Muscle of leg (tissue), 11 donors: ENCODE results near the gene DIP2C. TPM values are rescaled to one million over a fixed set of nuclear protein-coding genes. Genes with fewer than 3 reads are reported as not detected.
"Not testable (repeated sequence)": the region's sequence is repeated elsewhere in the genome, so short reads cannot be mapped to it uniquely, and the experiment has no call there.

ENCODE experiments used
- DNase-seq: peaks from one replicate; pipeline ENCODE4 v3.0.0; 2013
- H3K27ac ChIP-seq: one replicate; pipeline ENCODE4 v1.5.1; 2013; ENCODE audit warnings: mild to moderate bottlenecking, low read length, control low read depth
- H3K27me3 ChIP-seq: one replicate; pipeline ENCODE4 v1.6.1; 2013; ENCODE audit warnings: low read length; ENCODE audit not compliant: control insufficient read depth, insufficient read depth
- H3K36me3 ChIP-seq: one replicate; pipeline ENCODE4 v1.6.1; 2013; ENCODE audit warnings: low read length; ENCODE audit not compliant: control insufficient read depth, insufficient read depth
- H3K4me1 ChIP-seq: one replicate; pipeline ENCODE4 v1.6.1; 2013; ENCODE audit warnings: low read length; ENCODE audit not compliant: control insufficient read depth, insufficient read depth
- H3K4me3 ChIP-seq: one replicate; pipeline ENCODE4 v1.5.1; 2013; ENCODE audit warnings: low read length, control low read depth
- H3K9me3 ChIP-seq: replicated peaks from 2 replicates; pipeline ENCODE4 v1.6.1; 2013; ENCODE audit warnings: low read depth, low read length; ENCODE audit not compliant: control insufficient read depth
- WGBS: methylation state at CpG from one replicate; pipeline ENCODE4 v1.1.5; 2013; ENCODE audit warnings: missing lambda C conversion rate; ENCODE audit not compliant: insufficient coverage; 5-methylcytosine and 5-hydroxymethylcytosine counted together
- polyA plus RNA-seq, 8 donors: library from polyadenylated mRNA; unstranded; fragments of 120-200 nt; gene quantifications; one replicate each; pipeline versions ENCODE4 v1.2.1 to v1.2.3, GENCODE V29; 2013; ENCODE audit warnings: inconsistent platforms in 1 of 8, low replicate concordance in 1 of 8; ENCODE audit not compliant: insufficient read length in 8 of 8, insufficient read depth in 1 of 8
- total RNA-seq: library from RNA; stranded (reverse); fragments of 120-200 nt; gene quantifications from one replicate; pipeline ENCODE4 v1.2.4, GENCODE V29; 2013

The DIP2C gene
- total and polyA plus RNA-seq, 9 donors = 15.1 to 30.8 (median 24.8) TPM

DNA sequence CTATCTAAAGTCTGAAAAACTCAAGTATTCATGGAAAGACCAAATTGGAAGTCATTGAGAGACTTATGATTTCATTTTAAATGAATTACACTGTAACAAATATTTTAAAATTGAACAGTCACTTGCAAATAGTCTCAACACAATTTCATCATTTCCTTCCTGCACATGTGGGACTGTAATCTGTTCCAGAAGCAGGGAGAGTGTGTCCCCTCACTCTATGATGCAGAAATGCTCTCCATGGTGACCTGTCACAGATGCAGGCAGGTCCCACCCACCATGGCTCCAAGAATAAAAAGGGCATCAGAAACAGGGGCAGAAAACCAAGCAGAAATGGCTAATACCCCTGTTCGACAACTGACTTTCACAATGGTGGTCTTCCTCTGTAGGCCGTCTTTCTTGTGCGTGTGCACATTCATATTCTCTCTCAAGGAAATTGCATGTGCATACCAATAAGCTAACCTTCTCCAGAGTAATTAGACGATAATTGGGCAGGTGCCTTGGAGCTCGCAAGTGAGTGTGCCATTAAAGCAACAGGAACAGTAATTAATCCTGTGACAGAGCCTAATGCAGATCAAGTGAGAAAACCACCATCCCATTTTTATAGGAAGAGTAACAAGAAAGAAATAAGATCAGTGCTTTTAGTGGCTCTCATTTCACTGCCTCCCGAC lies 383.3 kb downstream of the DIP2C start:
- no peaks in the 10 kb centered on the region for H3K9me3 ChIP-seq
- no peaks in the 10 kb centered on the region for H3K27me3 ChIP-seq
- 78% methylated on average over 4 of the region's 6 CpGs for WGBS
- peaks cover 55% of the 10 kb centered on the region for H3K36me3 ChIP-seq
- H3K27ac ChIP-seq = peak overlapping the region; percentile 31
- DNase-seq = peak; percentile 52
- no peak overlapping the region for H3K4me3 ChIP-seq
- H3K4me1 ChIP-seq = peaks cover 35% of the 10 kb centered on the region

DNA sequence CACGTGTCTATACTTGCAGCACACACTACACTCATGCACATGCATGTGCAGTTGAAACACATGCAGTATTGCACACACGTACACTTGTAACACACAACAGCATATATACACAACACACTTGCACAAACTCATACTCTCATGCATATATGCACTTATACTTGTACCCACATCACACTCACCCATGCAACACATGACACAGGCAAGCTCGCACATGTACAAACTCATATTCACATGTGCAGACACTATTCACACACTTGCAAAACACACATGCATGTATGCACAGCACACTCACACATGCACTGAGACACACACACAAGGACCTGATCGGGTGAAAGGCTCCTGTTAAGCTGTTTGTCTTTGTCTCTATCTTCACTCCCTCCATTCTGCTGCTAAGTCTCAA lies 384.4 kb downstream of the DIP2C start:
- peaks cover 51% of the 10 kb centered on the region for H3K36me3 ChIP-seq
- H3K4me3 ChIP-seq = no peak overlapping the region
- WGBS = 96% methylated on average over 3 of the region's 4 CpGs
- H3K4me1 ChIP-seq = peaks cover 35% of the 10 kb centered on the region
- no peak for DNase-seq
- no peaks in the 10 kb centered on the region for H3K27me3 ChIP-seq
- no peaks in the 10 kb centered on the region for H3K9me3 ChIP-seq
- H3K27ac ChIP-seq = no peak overlapping the region

DNA sequence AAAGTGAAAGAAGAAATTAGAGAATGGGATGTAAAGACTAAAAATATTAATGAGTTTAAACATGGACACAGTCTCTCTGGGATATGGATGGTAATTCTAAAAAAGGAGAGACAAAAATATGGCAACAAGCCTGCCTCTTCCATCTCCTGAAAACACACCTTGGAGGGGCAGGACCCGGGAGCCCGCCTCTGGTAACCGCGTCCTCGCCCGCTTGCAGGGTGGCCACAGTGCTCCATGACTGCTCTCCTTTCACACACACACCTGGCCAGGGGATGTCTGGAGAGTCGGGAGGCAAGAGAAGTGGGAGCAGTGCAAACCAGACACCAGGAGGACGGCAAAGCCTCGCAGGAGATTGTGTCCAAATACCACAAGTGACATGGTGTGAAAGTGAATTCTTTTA lies 387.9 kb downstream of the DIP2C start:
- no peak overlapping the region for H3K4me3 ChIP-seq
- H3K9me3 ChIP-seq = no peaks in the 10 kb centered on the region
- WGBS = no CpG with 5 or more reads among the region's 9 CpGs
- DNase-seq = no peak
- peaks cover 30% of the 10 kb centered on the region for H3K36me3 ChIP-seq
- no peak overlapping the region for H3K27ac ChIP-seq
- peaks cover 13% of the 10 kb centered on the region for H3K4me1 ChIP-seq
- no peaks in the 10 kb centered on the region for H3K27me3 ChIP-seq

DNA sequence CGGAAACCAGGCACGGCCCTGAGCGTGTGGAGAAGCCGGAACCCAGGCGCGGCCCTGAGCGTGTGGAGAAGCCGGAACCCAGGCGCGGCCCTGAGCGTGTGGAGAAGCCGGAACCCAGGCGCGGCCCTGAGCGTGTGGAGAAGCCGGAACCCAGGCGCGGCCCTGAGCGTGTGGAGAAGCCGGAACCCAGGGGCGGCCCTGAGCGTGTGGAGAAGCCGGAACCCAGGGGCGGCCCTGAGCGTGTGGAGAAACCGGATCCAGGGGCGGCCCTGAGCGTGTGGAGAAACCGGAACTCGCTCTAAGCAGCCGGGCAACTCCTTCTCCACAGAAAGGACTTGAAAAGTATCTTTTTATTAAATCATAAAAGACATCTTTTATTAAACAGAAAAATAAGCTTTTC lies 388.9 kb downstream of the DIP2C start:
- 97% methylated on average over 12 of the region's 31 CpGs for WGBS
- H3K27me3 ChIP-seq, H3K4me1 ChIP-seq, H3K9me3 ChIP-seq, H3K4me3 ChIP-seq, DNase-seq, H3K27ac ChIP-seq: not testable (repeated sequence)
- H3K36me3 ChIP-seq = peaks cover 24% of the 10 kb centered on the region

DNA sequence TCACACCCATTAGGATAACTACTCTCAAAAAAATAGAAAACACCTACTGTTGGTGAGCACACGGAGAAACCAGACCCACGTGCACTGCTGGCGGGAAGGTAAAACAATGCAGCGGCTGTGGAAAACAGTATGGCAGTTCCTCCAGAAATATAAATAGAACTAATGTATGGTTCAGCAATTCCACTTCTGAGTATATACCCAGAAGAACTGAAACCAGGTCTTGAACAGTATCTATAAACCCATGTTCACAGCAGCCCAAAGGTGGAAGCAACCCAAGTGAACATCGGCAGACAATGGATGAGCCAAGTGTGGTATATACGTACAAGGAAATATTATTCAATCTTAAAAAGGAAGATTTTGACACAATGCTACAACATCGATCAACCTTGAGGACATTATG lies 389.5 kb downstream of the DIP2C start:
- no peaks in the 10 kb centered on the region for H3K9me3 ChIP-seq
- no CpG with 5 or more reads among the region's 7 CpGs for WGBS

DNA sequence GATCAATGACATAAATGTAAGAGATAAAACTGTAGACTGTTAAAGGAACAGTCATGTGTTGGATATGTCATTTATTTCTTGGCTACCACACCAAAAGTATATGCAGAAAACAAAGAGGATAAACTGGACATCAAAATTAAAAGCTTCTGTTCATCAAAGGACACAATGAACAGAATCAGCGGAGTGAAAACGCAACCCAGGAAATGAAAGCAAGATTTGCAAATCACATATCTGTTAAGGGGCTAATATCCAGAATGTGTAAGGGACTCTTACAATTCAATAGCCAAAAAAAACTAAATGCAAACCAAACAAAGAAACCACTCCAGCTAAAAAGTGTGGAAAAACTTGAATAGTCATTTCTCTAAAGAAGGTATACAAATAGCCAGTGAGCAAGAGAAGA lies 390.0 kb downstream of the DIP2C start:
- H3K4me3 ChIP-seq = no peak overlapping the region
- no peak for DNase-seq
- H3K27me3 ChIP-seq = no peaks in the 10 kb centered on the region
- peaks cover 24% of the 10 kb centered on the region for H3K36me3 ChIP-seq
- peaks cover 5% of the 10 kb centered on the region for H3K4me1 ChIP-seq
- H3K27ac ChIP-seq = no peak overlapping the region
- no CpG with 5 or more reads among the region's 2 CpGs for WGBS
- no peaks in the 10 kb centered on the region for H3K9me3 ChIP-seq

More for the DNA sequence above, 389.5 kb downstream of the DIP2C start:
- H3K36me3 ChIP-seq = peaks cover 24% of the 10 kb centered on the region
- no peak for DNase-seq
- H3K27me3 ChIP-seq = no peaks in the 10 kb centered on the region
- no peak overlapping the region for H3K27ac ChIP-seq
- H3K4me3 ChIP-seq = no peak overlapping the region
- H3K4me1 ChIP-seq = peaks cover 5% of the 10 kb centered on the region

DNA sequence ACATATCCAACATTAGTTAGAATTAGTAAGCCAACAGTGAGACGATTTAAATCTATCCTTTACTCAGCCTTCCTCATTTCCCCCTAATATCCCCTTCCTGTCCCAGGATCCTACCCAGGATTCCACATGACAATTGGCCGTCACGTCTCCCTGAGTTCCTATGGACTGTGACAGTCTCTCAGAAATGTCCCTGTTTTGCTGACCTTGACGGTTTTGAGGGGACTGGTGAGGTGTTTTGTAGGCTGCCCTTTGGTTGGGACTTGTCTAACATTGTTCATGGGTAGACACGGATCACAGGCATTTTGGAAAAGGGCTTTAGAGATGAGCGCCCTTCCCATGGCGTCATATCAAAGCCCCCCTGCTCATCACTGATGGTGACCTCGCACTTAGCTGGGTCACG lies 391.4 kb downstream of the DIP2C start:
- H3K27ac ChIP-seq = peak overlapping the region; percentile 73
- H3K36me3 ChIP-seq = peaks cover 23% of the 10 kb centered on the region
- no peaks in the 10 kb centered on the region for H3K27me3 ChIP-seq
- no peak for DNase-seq
- H3K4me1 ChIP-seq = peaks cover 5% of the 10 kb centered on the region
- 77% methylated on average over 4 of the region's 9 CpGs for WGBS
- H3K4me3 ChIP-seq = no peak overlapping the region
- no peaks in the 10 kb centered on the region for H3K9me3 ChIP-seq

GRCh38 chr10:297567-297966 lies 391.9 kb downstream of the DIP2C start:
- H3K4me3 ChIP-seq = no peak overlapping the region
- no peaks in the 10 kb centered on the region for H3K27me3 ChIP-seq
- H3K36me3 ChIP-seq = peaks cover 23% of the 10 kb centered on the region
- no CpG with 5 or more reads among the region's 6 CpGs for WGBS
- peaks cover 5% of the 10 kb centered on the region for H3K4me1 ChIP-seq
- DNase-seq = no peak
- peak overlapping the region; percentile 73 for H3K27ac ChIP-seq
- no peaks in the 10 kb centered on the region for H3K9me3 ChIP-seq

DNA sequence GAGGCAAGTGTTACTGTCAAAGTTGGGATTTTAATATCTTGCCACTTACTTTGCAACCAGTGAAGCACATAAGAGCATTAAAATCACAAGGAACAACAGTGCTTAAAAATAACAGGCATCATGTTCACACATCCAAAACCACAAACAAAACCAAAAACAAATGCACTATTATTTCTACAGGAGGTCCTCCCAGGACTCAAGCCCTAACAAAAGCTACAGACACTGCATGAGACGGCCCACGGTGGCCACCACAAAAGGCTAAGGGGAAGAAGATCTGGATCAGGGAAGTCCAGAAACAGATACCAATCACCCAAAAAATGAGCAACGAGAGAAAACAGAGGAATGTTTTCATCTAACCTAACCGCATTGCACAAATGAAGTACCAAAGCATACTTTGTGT lies 395.8 kb downstream of the DIP2C start:
- Histone ChIP-seq H3K4me1 (peaks cover 5% of the 10 kb centered on the region), H3K36me3 (peaks cover 36% of the 10 kb centered on the region), H3K27me3 (no peaks in the 10 kb centered on the region), H3K9me3 (no peaks in the 10 kb centered on the region), H3K27ac (no peak overlapping the region), H3K4me3 (no peak overlapping the region)
- no peak for DNase-seq
- WGBS = no CpG with 5 or more reads among the region's 4 CpGs

GRCh38 chr10:290026-290725 lies 399.3 kb downstream of the DIP2C start:
- Histone ChIP-seq H3K36me3 (peaks cover 52% of the 10 kb centered on the region), H3K27me3 (no peaks in the 10 kb centered on the region), H3K4me3 (no peak overlapping the region), H3K27ac (no peak overlapping the region), H3K9me3 (no peaks in the 10 kb centered on the region), H3K4me1 (no peaks in the 10 kb centered on the region)
- DNase-seq = no peak
- 86% methylated on average over 13 of the region's 17 CpGs for WGBS
